GM12891 (cell line): ENCODE results near the gene SMIM24.

Experiments used
- PAX5 ChIP-seq: IDR thresholded peaks from 2 replicates; pipeline ENCODE4 v1.6.1; 2011; ENCODE audit warnings: low read length, moderate library complexity, mild to moderate bottlenecking; ENCODE audit not compliant: insufficient read depth, severe bottlenecking
- POLR2A ChIP-seq: IDR thresholded peaks from 2 replicates; pipeline ENCODE4 v1.6.1; 2011; ENCODE audit warnings: low read depth, low read length, control low read depth
- POLR2AphosphoS5 ChIP-seq: IDR thresholded peaks from 2 replicates; pipeline ENCODE4 v1.6.1; 2011; ENCODE audit warnings: low read depth, low read length, control low read depth
- POU2F2 ChIP-seq: IDR thresholded peaks from 2 replicates; pipeline ENCODE4 v1.6.1; 2011; ENCODE audit warnings: low read depth, mild to moderate bottlenecking, control low read depth, low read length, moderate library complexity
- SPI1 ChIP-seq: IDR thresholded peaks from 2 replicates; pipeline ENCODE4 v1.6.1; 2011; ENCODE audit warnings: low read depth, low read length, control low read depth
- TAF1 ChIP-seq: IDR thresholded peaks from 2 replicates; pipeline ENCODE4 v1.6.1; 2011; ENCODE audit warnings: low read depth, low read length, control low read depth

- TF ChIP-seq POLR2A (no peak), TAF1 (no peak), POLR2AphosphoS5 (no peak), SPI1 (no peak), POU2F2 (no peak), PAX5 (no peak)
These were observed 19.6 kb upstream of the SMIM24 start for GRCh38 chr19:3499738-3500428.
